HepG2 (cell line): ENCODE measurements around the gene CSDE1. TPM values are rescaled to one million over a fixed set of nuclear protein-coding genes. Genes with fewer than 3 reads are reported as not detected.

Experiments used
- ARNT2 ChIP-seq: sonication (generic); formaldehyde crosslinking; IDR thresholded peaks from 2 replicates; pipeline ENCODE4 v1.8.0; 2022; ENCODE audit warnings: mild to moderate bottlenecking, low read depth, missing genetic modification reagents, moderate library complexity
- ATF1 ChIP-seq: IDR thresholded peaks from 2 replicates; pipeline ENCODE4 v1.6.1; 2016; ENCODE audit warnings: mild to moderate bottlenecking, control low read depth
- BRD4 ChIP-seq: sonication (generic); formaldehyde crosslinking; IDR thresholded peaks from 2 replicates; pipeline ENCODE4 v1.4.0; 2020; ENCODE audit warnings: missing genetic modification reagents
- CENPT ChIP-seq: sonication (generic); formaldehyde crosslinking; IDR thresholded peaks from 2 replicates; pipeline ENCODE4 v1.8.0; 2022; ENCODE audit warnings: low read depth, mild to moderate bottlenecking, moderate library complexity, missing genetic modification reagents
- MATR3 ChIP-seq: sonication (generic); formaldehyde crosslinking; IDR thresholded peaks from 2 replicates; pipeline ENCODE4 v1.4.0; 2020; ENCODE audit warnings: missing genetic modification reagents
- MTF1 ChIP-seq: sonication (generic); formaldehyde crosslinking; IDR thresholded peaks from 2 replicates; pipeline ENCODE4 v1.5.0; 2020; ENCODE audit warnings: missing genetic modification reagents
- SAP130 ChIP-seq: IDR thresholded peaks from 2 replicates; pipeline ENCODE4 v1.6.1; 2016; ENCODE audit warnings: low read depth
- TAF15 ChIP-seq: fragments of 200-400 bp; formaldehyde crosslinking; IDR thresholded peaks from one replicate; pipeline ENCODE4 v1.6.1; 2018; ENCODE audit warnings: mild to moderate bottlenecking, low read depth, low read length; ENCODE audit not compliant: poor library complexity, severe bottlenecking
- TRIM24 ChIP-seq: sonication (generic); formaldehyde crosslinking; IDR thresholded peaks from 2 replicates; pipeline ENCODE4 v1.8.0; 2022; ENCODE audit warnings: mild to moderate bottlenecking, missing genetic modification reagents
- ZBTB14 ChIP-seq: sonication (generic); formaldehyde crosslinking; IDR thresholded peaks from 2 replicates; pipeline ENCODE4 v1.4.0; 2020; ENCODE audit warnings: missing genetic modification reagents
- ZNF34 ChIP-seq: sonication (generic); formaldehyde crosslinking; IDR thresholded peaks from 2 replicates; pipeline ENCODE4 v1.4.0; 2020; ENCODE audit warnings: mild to moderate bottlenecking, missing genetic modification reagents, borderline replicate concordance
- ZNF773 ChIP-seq: sonication (generic); formaldehyde crosslinking; IDR thresholded peaks from 2 replicates; pipeline ENCODE4 v1.4.0; 2020; ENCODE audit warnings: missing genetic modification reagents, borderline replicate concordance
- ZXDC ChIP-seq: sonication (generic); formaldehyde crosslinking; IDR thresholded peaks from 2 replicates; pipeline ENCODE4 v1.5.0; 2020; ENCODE audit warnings: mild to moderate bottlenecking, missing genetic modification reagents
- polyA plus RNA-seq, 8 experiments: library from polyadenylated mRNA; depleted of rRNA in 3 of 8; stranded (reverse) in 7 of 8; unstranded in 1 of 8; fragments of >200 nt; fragmentation: Illumina TruSeq in 4 of 8; extraction: Trizol in 4 of 8; gene quantifications; 2 replicates each; pipeline versions ENCODE4 v1.2.1 to v1.2.3, GENCODE V29; 2011 to 2016; ENCODE audit warnings: low read depth in 4 of 8, missing spikeins in 1 of 8, mixed read lengths in 1 of 8; ENCODE audit not compliant: insufficient read depth in 1 of 8
- total RNA-seq, 5 experiments: library from RNA; depleted of rRNA; stranded (reverse); fragments of >200 nt; fragmentation: Illumina TruSeq; extraction: Trizol; gene quantifications; 2 replicates each; pipeline ENCODE4 v1.2.3, GENCODE V29; 2016; ENCODE audit warnings: low read depth in 1 of 5
- TF ChIP-seq, protein P1 (sequence below): sonication (generic); formaldehyde crosslinking; IDR thresholded peaks from 2 replicates; pipeline ENCODE4 v1.5.1; 2020; ENCODE audit warnings: mild to moderate bottlenecking, missing genetic modification reagents, moderate library complexity
- TF ChIP-seq, protein P2 (sequence below): sonication (generic); formaldehyde crosslinking; IDR thresholded peaks from 2 replicates; pipeline ENCODE4 v1.4.0; 2020; ENCODE audit warnings: missing genetic modification reagents
- TF ChIP-seq, protein P3 (sequence below): sonication (generic); formaldehyde crosslinking; IDR thresholded peaks from 2 replicates; pipeline ENCODE4 v1.5.1; 2020; ENCODE audit warnings: mild to moderate bottlenecking, missing genetic modification reagents, borderline replicate concordance

CSDE1 gene
- total and polyA plus RNA-seq, 2 of the 13 experiments (the other 11 are each of a cell fraction or from before 2014, with no cell fraction given): 150 to 313 TPM

DNA sequence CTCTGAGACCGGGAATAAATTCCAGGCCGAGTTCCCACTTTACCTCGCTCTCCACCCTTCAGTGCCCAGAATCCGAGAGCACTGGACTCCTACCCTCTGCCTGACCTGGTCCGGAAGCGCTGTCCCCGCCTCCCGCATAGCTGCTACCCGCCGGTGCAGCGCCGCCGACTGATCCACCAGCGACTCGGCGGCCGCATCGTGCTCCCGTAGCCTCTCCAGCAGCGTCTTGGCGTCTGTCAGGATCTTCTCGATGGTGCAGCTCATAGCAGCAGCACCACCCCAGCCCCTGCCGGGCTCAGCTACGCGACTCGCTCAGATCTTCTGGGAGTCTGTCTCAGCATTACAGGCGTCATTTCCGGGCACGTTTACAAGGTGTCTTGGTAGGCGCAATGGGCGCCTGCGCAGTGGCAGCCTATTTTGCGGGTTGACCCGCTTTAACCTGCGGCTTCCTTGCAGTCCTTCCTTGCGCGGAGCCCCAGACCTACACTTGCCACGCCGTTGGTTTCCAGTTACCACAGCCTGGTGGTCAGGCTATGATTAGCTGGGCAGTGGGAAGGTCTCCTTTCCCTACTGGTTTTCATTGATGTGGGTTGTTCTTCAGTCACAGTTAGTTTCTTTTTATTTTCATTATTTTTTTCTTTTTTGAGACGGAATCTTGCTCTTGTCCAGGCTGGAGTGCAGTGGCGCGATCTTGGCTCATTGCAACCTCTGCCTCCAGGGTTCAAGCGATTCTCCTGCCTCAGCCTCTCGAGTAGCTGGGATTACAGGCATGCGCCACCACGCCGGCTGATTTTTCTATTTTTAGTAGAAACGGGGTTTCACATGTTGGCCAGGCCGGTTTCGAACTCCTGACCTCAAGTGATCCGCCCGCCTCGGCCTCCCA lies 22.8 kb upstream of the CSDE1 start, which contains the start of gene SIKE1 (continued):
- TF ChIP-seq, protein P1, sequence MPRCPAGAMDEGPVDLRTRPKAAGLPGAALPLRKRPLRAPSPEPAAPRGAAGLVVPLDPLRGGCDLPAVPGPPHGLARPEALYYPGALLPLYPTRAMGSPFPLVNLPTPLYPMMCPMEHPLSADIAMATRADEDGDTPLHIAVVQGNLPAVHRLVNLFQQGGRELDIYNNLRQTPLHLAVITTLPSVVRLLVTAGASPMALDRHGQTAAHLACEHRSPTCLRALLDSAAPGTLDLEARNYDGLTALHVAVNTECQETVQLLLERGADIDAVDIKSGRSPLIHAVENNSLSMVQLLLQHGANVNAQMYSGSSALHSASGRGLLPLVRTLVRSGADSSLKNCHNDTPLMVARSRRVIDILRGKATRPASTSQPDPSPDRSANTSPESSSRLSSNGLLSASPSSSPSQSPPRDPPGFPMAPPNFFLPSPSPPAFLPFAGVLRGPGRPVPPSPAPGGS (CRISPR knock-in tag): peak; percentile 79; the same call in 1 of the 2 replicates
- no peak for TF ChIP-seq MTF1 (CRISPR knock-in tag)
- peak; percentile 85; the same call in 1 of the 2 replicates for TF ChIP-seq ZNF34
- TF ChIP-seq SAP130 (CRISPR knock-in tag): peak; percentile 94
- no peak for TF ChIP-seq ZNF773 (CRISPR knock-in tag)
- TF ChIP-seq ATF1 (CRISPR knock-in tag): peak; percentile 93
- TF ChIP-seq ARNT2 (CRISPR knock-in tag): peak; percentile 86
- TF ChIP-seq MATR3 (CRISPR knock-in tag): no peak
- no peak for TF ChIP-seq ZXDC (CRISPR knock-in tag)
- no peak for TF ChIP-seq TAF15
- TF ChIP-seq, protein P2, sequence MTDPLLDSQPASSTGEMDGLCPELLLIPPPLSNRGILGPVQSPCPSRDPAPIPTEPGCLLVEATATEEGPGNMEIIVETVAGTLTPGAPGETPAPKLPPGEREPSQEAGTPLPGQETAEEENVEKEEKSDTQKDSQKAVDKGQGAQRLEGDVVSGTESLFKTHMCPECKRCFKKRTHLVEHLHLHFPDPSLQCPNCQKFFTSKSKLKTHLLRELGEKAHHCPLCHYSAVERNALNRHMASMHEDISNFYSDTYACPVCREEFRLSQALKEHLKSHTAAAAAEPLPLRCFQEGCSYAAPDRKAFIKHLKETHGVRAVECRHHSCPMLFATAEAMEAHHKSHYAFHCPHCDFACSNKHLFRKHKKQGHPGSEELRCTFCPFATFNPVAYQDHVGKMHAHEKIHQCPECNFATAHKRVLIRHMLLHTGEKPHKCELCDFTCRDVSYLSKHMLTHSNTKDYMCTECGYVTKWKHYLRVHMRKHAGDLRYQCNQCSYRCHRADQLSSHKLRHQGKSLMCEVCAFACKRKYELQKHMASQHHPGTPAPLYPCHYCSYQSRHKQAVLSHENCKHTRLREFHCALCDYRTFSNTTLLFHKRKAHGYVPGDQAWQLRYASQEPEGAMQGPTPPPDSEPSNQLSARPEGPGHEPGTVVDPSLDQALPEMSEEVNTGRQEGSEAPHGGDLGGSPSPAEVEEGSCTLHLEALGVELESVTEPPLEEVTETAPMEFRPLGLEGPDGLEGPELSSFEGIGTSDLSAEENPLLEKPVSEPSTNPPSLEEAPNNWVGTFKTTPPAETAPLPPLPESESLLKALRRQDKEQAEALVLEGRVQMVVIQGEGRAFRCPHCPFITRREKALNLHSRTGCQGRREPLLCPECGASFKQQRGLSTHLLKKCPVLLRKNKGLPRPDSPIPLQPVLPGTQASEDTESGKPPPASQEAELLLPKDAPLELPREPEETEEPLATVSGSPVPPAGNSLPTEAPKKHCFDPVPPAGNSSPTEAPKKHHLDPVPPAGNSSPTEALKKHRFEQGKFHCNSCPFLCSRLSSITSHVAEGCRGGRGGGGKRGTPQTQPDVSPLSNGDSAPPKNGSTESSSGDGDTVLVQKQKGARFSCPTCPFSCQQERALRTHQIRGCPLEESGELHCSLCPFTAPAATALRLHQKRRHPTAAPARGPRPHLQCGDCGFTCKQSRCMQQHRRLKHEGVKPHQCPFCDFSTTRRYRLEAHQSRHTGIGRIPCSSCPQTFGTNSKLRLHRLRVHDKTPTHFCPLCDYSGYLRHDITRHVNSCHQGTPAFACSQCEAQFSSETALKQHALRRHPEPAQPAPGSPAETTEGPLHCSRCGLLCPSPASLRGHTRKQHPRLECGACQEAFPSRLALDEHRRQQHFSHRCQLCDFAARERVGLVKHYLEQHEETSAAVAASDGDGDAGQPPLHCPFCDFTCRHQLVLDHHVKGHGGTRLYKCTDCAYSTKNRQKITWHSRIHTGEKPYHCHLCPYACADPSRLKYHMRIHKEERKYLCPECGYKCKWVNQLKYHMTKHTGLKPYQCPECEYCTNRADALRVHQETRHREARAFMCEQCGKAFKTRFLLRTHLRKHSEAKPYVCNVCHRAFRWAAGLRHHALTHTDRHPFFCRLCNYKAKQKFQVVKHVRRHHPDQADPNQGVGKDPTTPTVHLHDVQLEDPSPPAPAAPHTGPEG (CRISPR knock-in tag): no peak; the same call in 1 of the 2 replicates
- TF ChIP-seq CENPT: peak; percentile 90
- TF ChIP-seq, protein P3, sequence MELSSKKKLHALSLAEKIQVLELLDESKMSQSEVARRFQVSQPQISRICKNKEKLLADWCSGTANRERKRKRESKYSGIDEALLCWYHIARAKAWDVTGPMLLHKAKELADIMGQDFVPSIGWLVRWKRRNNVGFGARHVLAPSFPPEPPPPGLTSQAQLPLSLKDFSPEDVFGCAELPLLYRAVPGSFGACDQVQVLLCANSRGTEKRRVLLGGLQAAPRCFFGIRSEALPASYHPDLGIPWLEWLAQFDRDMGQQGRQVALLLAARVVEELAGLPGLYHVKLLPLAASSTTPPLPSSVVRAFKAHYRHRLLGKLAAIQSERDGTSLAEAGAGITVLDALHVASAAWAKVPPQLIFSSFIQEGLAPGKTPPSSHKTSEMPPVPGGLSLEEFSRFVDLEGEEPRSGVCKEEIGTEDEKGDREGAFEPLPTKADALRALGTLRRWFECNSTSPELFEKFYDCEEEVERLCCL (CRISPR knock-in tag): 0 out of 2 replicates have a peak, but pooled peaks have one; percentile 36
- no peak for TF ChIP-seq TRIM24
- TF ChIP-seq BRD4 (CRISPR knock-in tag): peak; percentile 89
- TF ChIP-seq ZBTB14 (CRISPR knock-in tag): no peak
